Glutamatergic neuron (in vitro differentiated cells): ENCODE measurements around the gene PIK3C2G. TPM values are rescaled to one million over a fixed set of nuclear protein-coding genes. Genes with fewer than 3 reads are reported as not detected.

Source experiments
- DNase-seq: peaks from one replicate; pipeline ENCODE4 v3.0.0; 2022
- H3K27ac Mint-ChIP-seq: one replicate; pipeline ENCODE4 v1.8.0; 2020; ENCODE audit warnings: mild to moderate bottlenecking, mixed read lengths, inconsistent platforms; ENCODE audit not compliant: unreplicated experiment
- H3K27me3 Mint-ChIP-seq: one replicate; pipeline ENCODE4 v1.8.0; 2020; ENCODE audit warnings: mild to moderate bottlenecking, moderate library complexity, mixed read lengths, inconsistent platforms; ENCODE audit not compliant: unreplicated experiment
- H3K36me3 Mint-ChIP-seq: one replicate; pipeline ENCODE4 v1.8.0; 2020; ENCODE audit warnings: mild to moderate bottlenecking, mixed read lengths, inconsistent platforms; ENCODE audit not compliant: unreplicated experiment
- H3K4me1 Mint-ChIP-seq: one replicate; pipeline ENCODE4 v1.8.0; 2020; ENCODE audit warnings: mild to moderate bottlenecking, low read depth, mixed read lengths, inconsistent platforms; ENCODE audit not compliant: unreplicated experiment
- H3K4me3 Mint-ChIP-seq: one replicate; pipeline ENCODE4 v1.8.0; 2020; ENCODE audit warnings: mild to moderate bottlenecking, mixed read lengths, inconsistent platforms; ENCODE audit not compliant: unreplicated experiment
- H3K9me3 Mint-ChIP-seq: one replicate; pipeline ENCODE4 v1.8.0; 2020; ENCODE audit warnings: mild to moderate bottlenecking, moderate library complexity, mixed read lengths, inconsistent platforms; ENCODE audit not compliant: unreplicated experiment
- CTCF ChIP-seq: fragments of 200-600 bp; sonication (generic); IDR thresholded peaks from one replicate; pipeline ENCODE4 v1.5.0; 2021; ENCODE audit not compliant: partially characterized antibody, unreplicated experiment
- total RNA-seq: library from RNA; stranded (reverse); fragmentation: NEBNext Ultra II Directional; extraction: Animal tissue kit (Norgen Biotek cat#: 25700); gene quantifications from one replicate; pipeline ENCODE4 v1.2.1, GENCODE V29; 2021; ENCODE audit not compliant: unreplicated experiment

Gene PIK3C2G
- total RNA-seq, 1 donor from 2014 or later = not detected

- Mint-ChIP-seq H3K36me3 (no peaks in the 10 kb centered on the region), H3K27me3 (no peaks in the 10 kb centered on the region), H3K27ac (peak overlapping the region; percentile 79), H3K4me1 (peaks cover 14% of the 10 kb centered on the region), H3K4me3 (peak overlapping the region; percentile 47), H3K9me3 (peaks cover 2% of the 10 kb centered on the region)
- DNase-seq = no peak
- TF ChIP-seq CTCF = no peak
Observed at GRCh38 chr12:18261906-18262305, 588 bp downstream of the PIK3C2G start.

- no peak for TF ChIP-seq CTCF
- H3K4me1 Mint-ChIP-seq = peaks cover 14% of the 10 kb centered on the region
- DNase-seq = no peak
- H3K9me3 Mint-ChIP-seq = peaks cover 2% of the 10 kb centered on the region
- peak overlapping the region; percentile 53 for H3K4me3 Mint-ChIP-seq
- peak overlapping the region; percentile 79 for H3K27ac Mint-ChIP-seq
- H3K36me3 Mint-ChIP-seq = no peaks in the 10 kb centered on the region
- H3K27me3 Mint-ChIP-seq = no peaks in the 10 kb centered on the region
Observed at GRCh38 chr12:18262514-18262913, 1.2 kb downstream of the PIK3C2G start.

GRCh38 chr12:18264581-18265075 lies 3.3 kb downstream of the PIK3C2G start:
- no peak for DNase-seq
- Mint-ChIP-seq H3K4me1 (peaks cover 14% of the 10 kb centered on the region), H3K27ac (no peak overlapping the region), H3K4me3 (no peak overlapping the region), H3K36me3 (no peaks in the 10 kb centered on the region), H3K27me3 (no peaks in the 10 kb centered on the region), H3K9me3 (peaks cover 2% of the 10 kb centered on the region)
- no peak for TF ChIP-seq CTCF

GRCh38 chr12:18267427-18268099 lies 6.2 kb downstream of the PIK3C2G start:
- Mint-ChIP-seq H3K9me3 (peaks cover 2% of the 10 kb centered on the region), H3K4me3 (no peak overlapping the region), H3K4me1 (no peaks in the 10 kb centered on the region), H3K27ac (no peak overlapping the region), H3K36me3 (no peaks in the 10 kb centered on the region), H3K27me3 (no peaks in the 10 kb centered on the region)
- no peak for TF ChIP-seq CTCF
- DNase-seq = no peak

GRCh38 chr12:18270958-18271460 lies 9.7 kb downstream of the PIK3C2G start:
- no peak for TF ChIP-seq CTCF

More at GRCh38 chr12:18270958-18271460, 9.7 kb downstream of the PIK3C2G start:
- H3K4me3 Mint-ChIP-seq = no peak overlapping the region
- no peak for DNase-seq
- no peaks in the 10 kb centered on the region for H3K36me3 Mint-ChIP-seq
- H3K4me1 Mint-ChIP-seq = peaks cover 3% of the 10 kb centered on the region
- H3K9me3 Mint-ChIP-seq = peaks cover 3% of the 10 kb centered on the region
- H3K27ac Mint-ChIP-seq = no peak overlapping the region
- no peaks in the 10 kb centered on the region for H3K27me3 Mint-ChIP-seq
